Esophagus squamous epithelium (tissue), 5 donors: ENCODE data around the gene BEND3. TPM values are rescaled to one million over a fixed set of nuclear protein-coding genes. Genes with fewer than 3 reads are reported as not detected.
"Not testable (repeated sequence)": the region's sequence is repeated elsewhere in the genome, so short reads cannot be mapped to it uniquely, and the experiment has no call there.

Experiments
- DNase-seq: peaks from one replicate; lab custom pipeline; 2025; lab: John Stamatoyannopoulos, UW
- H3K27ac ChIP-seq, 4 donors: fragments of 200-600 bp; sonication (generic); one replicate each; pipeline ENCODE4 v1.5.1; 2016 to 2019; ENCODE audit warnings: mild to moderate bottlenecking in 1 of 4
- H3K27me3 ChIP-seq, 4 donors: fragments of 200-600 bp; sonication (generic); 1 replicate in 3 of 4; 2 replicates in 1 of 4; pipeline versions ENCODE4 v1.5.1 to v1.6.0; 2017 to 2021; ENCODE audit warnings: antibody characterized with exemption in 1 of 4
- H3K36me3 ChIP-seq, 3 donors: fragments of 200-600 bp; sonication (generic); one replicate each; pipeline ENCODE4 v1.5.1; 2016 to 2019
- H3K4me1 ChIP-seq, 3 donors: fragments of 200-600 bp; sonication (generic); one replicate each; pipeline ENCODE4 v1.5.1; 2017 to 2019
- H3K4me3 ChIP-seq, 4 donors: fragments of 200-600 bp; sonication (generic); 1 replicate in 3 of 4; 2 replicates in 1 of 4; pipeline ENCODE4 v1.5.1; 2016 to 2019; ENCODE audit warnings: mild to moderate bottlenecking in 2 of 4, moderate library complexity in 1 of 4
- H3K9me3 ChIP-seq, 3 donors: fragments of 200-600 bp; sonication (generic); one replicate each; pipeline ENCODE4 v1.5.1; 2016 to 2019
- CTCF ChIP-seq, 6 experiments: fragments of 450-650 bp in 4 of 6; fragments of 200-600 bp in 2 of 6; sonication (generic) in 2 of 6; IDR thresholded peaks; one replicate each; pipeline ENCODE4 v1.5.1; 2016 to 2019; ENCODE audit warnings: antibody characterized with exemption in 6 of 6, mild to moderate bottlenecking in 4 of 6, moderate library complexity in 4 of 6
- POLR2A ChIP-seq, 4 donors: fragments of 450-650 bp; IDR thresholded peaks; one replicate each; pipeline ENCODE4 v1.6.1; 2017; ENCODE audit warnings: antibody characterized with exemption in 4 of 4, mild to moderate bottlenecking in 4 of 4, moderate library complexity in 3 of 4
- WGBS, 2 donors: methylation state at CpG; one replicate each; pipeline ENCODE4 v1.1.5; 2018; 5-methylcytosine and 5-hydroxymethylcytosine counted together
- intact Hi-C: fragments of 100-400 bp; cut with DNase I; formaldehyde crosslinking; loops from one replicate; pipeline ENCODE4 v1.15.0; 2022
- small RNA-seq, 4 donors: library from RNA; depleted of rRNA; stranded (forward); fragments of <200 nt; gene quantifications; one replicate each; pipeline ENCODE3, GENCODE V24; 2016
- total RNA-seq, 4 donors: library from RNA; depleted of rRNA; stranded (reverse); fragments of >200 nt; gene quantifications; one replicate each; pipeline ENCODE4 v1.1.0, GENCODE V29; 2016
- donor health status: DM: yes; HTN: yes; CAD: no.

BEND3 gene
- total RNA-seq, 4 donors from 2014 or later: 2.0 to 3.6 (median 2.8) TPM

- WGBS, 2 donors: 50 to 52% methylated on average over 1 of the region's 1 CpG
- TF ChIP-seq CTCF (IDR thresholded peaks at IDR 0.05): no peak
- TF ChIP-seq POLR2A (IDR thresholded peaks at IDR 0.05): no peak
- DNase-seq: no peak
- H3K4me3 ChIP-seq: no peak overlapping the region
- H3K27ac ChIP-seq: no peak overlapping the region
- no peaks in the 10 kb centered on the region for H3K9me3 ChIP-seq
- no peaks in the 10 kb centered on the region for H3K36me3 ChIP-seq
- no peaks in the 10 kb centered on the region for H3K27me3 ChIP-seq
- intact Hi-C loops: no loop called here
- H3K4me1 ChIP-seq: no peaks in the 10 kb centered on the region
These were observed 93.7 kb downstream of the BEND3 start for GRCh38 chr6:107021446-107022185.

- TF ChIP-seq CTCF (IDR thresholded peaks at IDR 0.05): no peak
- TF ChIP-seq POLR2A (IDR thresholded peaks at IDR 0.05): no peak
- no peaks in the 10 kb centered on the region for H3K27me3 ChIP-seq
- intact Hi-C loops: no loop called here
- DNase-seq: no peak
- no peaks in the 10 kb centered on the region for H3K4me1 ChIP-seq
- H3K9me3 ChIP-seq: no peaks in the 10 kb centered on the region
- no peak overlapping the region for H3K27ac ChIP-seq
- no peak overlapping the region for H3K4me3 ChIP-seq
- no peaks in the 10 kb centered on the region for H3K36me3 ChIP-seq
- 59 to 70% methylated on average over 4 of the region's 4 CpGs for WGBS, 2 donors
These were observed 95.1 kb downstream of the BEND3 start for GRCh38 chr6:107020239-107020638.

DNA sequence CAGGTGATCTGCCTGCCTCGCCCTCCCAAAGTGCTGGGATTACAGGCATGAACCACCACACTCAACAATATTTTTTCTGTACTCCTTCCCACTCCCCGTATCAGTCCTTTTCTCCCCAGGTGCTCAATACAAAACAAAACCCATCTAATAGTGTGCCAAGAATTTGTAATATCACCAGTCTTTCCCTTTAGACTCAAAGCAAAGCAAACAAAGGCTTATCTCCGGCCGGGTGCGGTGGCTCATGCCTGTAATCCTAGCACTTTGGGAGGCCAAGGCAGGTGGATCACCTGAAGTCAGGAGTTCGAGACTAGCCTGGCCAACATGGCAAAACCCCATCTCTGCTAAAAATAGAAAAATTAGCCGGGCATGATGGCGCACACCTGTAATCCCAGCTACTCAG lies 95.7 kb downstream of the BEND3 start:
- H3K27ac ChIP-seq, H3K9me3 ChIP-seq, intact Hi-C loops, H3K4me1 ChIP-seq, DNase-seq, H3K4me3 ChIP-seq, H3K36me3 ChIP-seq, H3K27me3 ChIP-seq: not testable (repeated sequence)
- WGBS, 2 donors: 55 to 64% methylated on average over 5 to 8 of the region's 8 CpGs

GRCh38 chr6:107019047-107019446 lies 96.3 kb downstream of the BEND3 start:
- Histone ChIP-seq H3K4me1 (no peaks in the 10 kb centered on the region), H3K27ac (no peak overlapping the region), H3K9me3 (no peaks in the 10 kb centered on the region), H3K27me3 (no peaks in the 10 kb centered on the region), H3K36me3 (no peaks in the 10 kb centered on the region), H3K4me3 (no peak overlapping the region)
- WGBS, 2 donors: 64 to 73% methylated on average over 5 of the region's 5 CpGs
- TF ChIP-seq CTCF (IDR thresholded peaks at IDR 0.05): no peak
- no peak for TF ChIP-seq POLR2A (IDR thresholded peaks at IDR 0.05)
- no peak for DNase-seq
- intact Hi-C loops: no loop called here

Small RNA genes within 50 kb of the gene (small RNA-seq; reads per million reads assigned to genes)
- gene RNU6-1299P: 0 reads per million in 4 donors

Other genes with a start within 250 kb of the BEND3 start
- gene CD24, start 140.8 kb downstream of the BEND3 start, total RNA-seq: 1,000 to 10,000 TPM in 3 of 4 donors, 100 to 1,000 TPM in 1; 711 to 1,654 (median 1,435) TPM
- gene MTRES1, start 87.3 kb downstream of the BEND3 start, total RNA-seq: 10 to 100 TPM in 3 of 4 donors, 1 to 10 TPM in 1; 6.8 to 19.7 (median 15.6) TPM